Keratinocyte (primary cell): ENCODE data around the gene NEU2. TPM values are rescaled to one million over a fixed set of nuclear protein-coding genes. Genes with fewer than 3 reads are reported as not detected.
A peak's percentile ranks its signal among the peaks of the same experiment; 100 is the strongest.

ENCODE experiments used
- DNase-seq: peaks from one replicate; pipeline ENCODE4 v3.0.0-alpha.2; 2011; ENCODE audit warnings: low read depth, missing footprints, low spot score
- FAIRE-seq: peaks from 2 replicates; lab custom pipeline; 2011; peaks lifted over from hg19 to GRCh38; lab: Jason Lieb, UNC
- H2AFZ ChIP-seq: 2 replicates; pipeline ENCODE4 v1.6.0; 2012; ENCODE audit warnings: low read length, control low read depth, inconsistent platforms; ENCODE audit not compliant: control insufficient read depth
- H3K27ac ChIP-seq: 2 replicates; pipeline ENCODE4 v1.5.1; 2011; ENCODE audit warnings: low read length; ENCODE audit not compliant: control insufficient read depth, insufficient read depth
- H3K27me3 ChIP-seq: 3 replicates; pipeline ENCODE4 v1.6.0; 2011; ENCODE audit warnings: low read length; ENCODE audit not compliant: control insufficient read depth, insufficient read depth; ENCODE audit errors: extremely low read depth
- H3K36me3 ChIP-seq, 2 experiments: 2 replicates in 1 of 2; 3 replicates in 1 of 2; pipeline ENCODE4 v1.5.1; 2011; ENCODE audit warnings: low read length in 2 of 2, mild to moderate bottlenecking in 1 of 2; ENCODE audit not compliant: control insufficient read depth in 2 of 2, insufficient read depth in 2 of 2; ENCODE audit errors: extremely low read depth in 1 of 2
- H3K4me1 ChIP-seq: 3 replicates; pipeline ENCODE4 v1.5.1; 2011; ENCODE audit warnings: low read length; ENCODE audit not compliant: control insufficient read depth, insufficient read depth; ENCODE audit errors: extremely low read depth
- H3K4me2 ChIP-seq: 3 replicates; pipeline ENCODE4 v1.6.0; 2011; ENCODE audit warnings: low read depth, low read length; ENCODE audit not compliant: control insufficient read depth, insufficient read depth; ENCODE audit errors: extremely low read depth
- H3K4me3 ChIP-seq, 3 experiments: fragments of 200-600 bp in 1 of 3; sonication (generic) in 1 of 3; 2 replicates in 2 of 3; 3 replicates in 1 of 3; pipeline ENCODE4 v1.5.1; 2011 to 2016; ENCODE audit warnings: low read length in 3 of 3, mild to moderate bottlenecking in 3 of 3, control low read depth in 2 of 3, inconsistent platforms in 1 of 3, low read depth in 1 of 3, mixed read lengths in 1 of 3, mixed run types in 1 of 3, moderate library complexity in 1 of 3; ENCODE audit not compliant: control insufficient read depth in 2 of 3, insufficient read depth in 2 of 3; ENCODE audit errors: extremely low read depth in 1 of 3
- H3K79me2 ChIP-seq: 2 replicates; pipeline ENCODE4 v1.6.0; 2012; ENCODE audit warnings: low read length; ENCODE audit not compliant: control insufficient read depth, insufficient read depth
- H3K9ac ChIP-seq: 3 replicates; pipeline ENCODE4 v1.6.0; 2011; ENCODE audit warnings: low read length; ENCODE audit not compliant: control insufficient read depth, insufficient read depth; ENCODE audit errors: extremely low read depth
- H3K9me1 ChIP-seq: 3 replicates; pipeline ENCODE4 v1.6.0; 2011; ENCODE audit warnings: low read length; ENCODE audit not compliant: control insufficient read depth, insufficient read depth; ENCODE audit errors: extremely low read depth
- H3K9me3 ChIP-seq: 2 replicates; pipeline ENCODE4 v1.5.1; 2012; ENCODE audit warnings: low read depth, low read length; ENCODE audit not compliant: control insufficient read depth
- H4K20me1 ChIP-seq: 3 replicates; pipeline ENCODE4 v1.6.0; 2011; ENCODE audit warnings: low read length; ENCODE audit not compliant: control insufficient read depth, insufficient read depth; ENCODE audit errors: extremely low read depth
- EZH2 ChIP-seq: IDR thresholded peaks from one replicate; pipeline ENCODE4 v1.6.1; 2012; ENCODE audit warnings: inconsistent platforms, mild to moderate bottlenecking, low read length, moderate library complexity
- dilution Hi-C: fragments of 300-500 bp; cut with MboI; formaldehyde crosslinking; loops from one replicate; pipeline ENCODE4 v1.7.0; 2020; ENCODE audit warnings: low sequenced_read_pairs; ENCODE audit not compliant: extremely low pct_ligation_motif_present
- polyA plus RNA-seq, 5 experiments: library from polyadenylated mRNA; depleted of rRNA in 3 of 5; stranded (reverse) in 3 of 5; stranded (forward) in 1 of 5; unstranded in 1 of 5; fragments of >200 nt; gene quantifications; 1 replicate in 1 of 5; 2 replicates in 3 of 5; 3 replicates in 1 of 5; pipeline versions ENCODE4 v1.2.1 to v1.2.3, GENCODE V29; 2011 to 2012; ENCODE audit warnings: missing spikeins in 2 of 5, low read depth in 1 of 5, low replicate concordance in 1 of 5
- TF ChIP-seq, protein P1 (sequence below), 3 experiments: IDR thresholded peaks in 1 of 3; conservative IDR thresholded peaks in 1 of 3; optimal IDR thresholded peaks in 1 of 3; 2 replicates in 2 of 3; 3 replicates in 1 of 3; pipeline versions ENCODE3 to v1.5.1; 2011; ENCODE audit warnings: low read length in 3 of 3, mild to moderate bottlenecking in 3 of 3, moderate library complexity in 2 of 3, control low read depth in 1 of 3, inconsistent platforms in 1 of 3; ENCODE audit not compliant: insufficient read depth in 2 of 3; ENCODE audit errors: extremely low read depth in 1 of 3

The NEU2 gene
- polyA plus RNA-seq, 1 donor (not counting 4 experiments of a cell fraction or from before 2014, with no cell fraction given) = not detected

DNA sequence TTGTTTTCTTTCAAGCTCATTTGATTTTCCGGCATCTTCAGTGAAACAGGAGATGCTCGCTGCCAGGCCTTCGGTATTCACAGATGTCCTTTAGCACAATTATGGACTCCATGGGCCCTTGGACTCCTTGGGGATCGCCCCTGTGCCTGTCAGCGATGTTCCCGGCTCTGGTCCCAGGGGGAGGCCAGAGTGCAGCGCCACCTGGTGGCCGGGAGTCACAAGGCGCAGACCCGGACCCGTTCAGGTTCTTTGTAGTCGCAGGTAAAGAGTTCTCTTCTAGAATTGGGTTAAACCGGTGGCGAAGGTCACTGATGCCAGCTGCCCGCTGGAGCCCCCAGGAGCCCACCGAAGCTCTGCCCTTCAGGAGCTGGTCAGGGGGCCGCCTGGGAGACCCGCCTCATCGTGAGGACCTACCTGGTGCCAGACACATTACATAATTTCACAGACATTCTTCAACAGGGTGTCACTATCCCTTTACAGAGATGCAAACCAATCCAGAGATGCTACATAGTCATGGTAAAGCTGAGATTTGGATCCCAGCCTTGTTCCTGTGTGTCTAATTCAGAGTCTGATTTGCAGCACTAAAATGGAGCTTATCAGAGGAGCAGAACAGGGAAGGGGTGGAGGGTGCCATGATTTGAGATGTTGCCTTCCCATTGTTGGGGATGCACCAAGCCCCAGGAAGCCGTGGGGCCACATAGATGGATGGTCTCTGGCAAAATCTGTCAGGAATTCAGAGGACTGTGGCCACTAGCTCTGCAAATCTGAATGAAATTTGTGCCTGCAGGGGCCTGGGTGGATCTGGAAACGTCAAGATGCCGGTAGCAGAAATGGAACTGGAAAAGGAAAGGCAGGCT is 21.7 kb downstream of the NEU2 start:
- H3K27ac ChIP-seq = no peak overlapping the region
- H3K4me3 ChIP-seq = no peak overlapping the region
- H4K20me1 ChIP-seq = no peaks in the 10 kb centered on the region
- dilution Hi-C loops = no loop called here
- peaks cover 10% of the 10 kb centered on the region for H3K27me3 ChIP-seq
- no peak overlapping the region for H2AFZ ChIP-seq
- DNase-seq = no peak
- no peak overlapping the region for H3K9ac ChIP-seq
- H3K36me3 ChIP-seq = no peaks in the 10 kb centered on the region
- no peaks in the 10 kb centered on the region for H3K9me3 ChIP-seq
- peaks cover 19% of the 10 kb centered on the region for H3K4me1 ChIP-seq
- no peak overlapping the region for H3K4me2 ChIP-seq
- H3K9me1 ChIP-seq = no peaks in the 10 kb centered on the region
- no peak for TF ChIP-seq EZH2
- TF ChIP-seq, protein P1, sequence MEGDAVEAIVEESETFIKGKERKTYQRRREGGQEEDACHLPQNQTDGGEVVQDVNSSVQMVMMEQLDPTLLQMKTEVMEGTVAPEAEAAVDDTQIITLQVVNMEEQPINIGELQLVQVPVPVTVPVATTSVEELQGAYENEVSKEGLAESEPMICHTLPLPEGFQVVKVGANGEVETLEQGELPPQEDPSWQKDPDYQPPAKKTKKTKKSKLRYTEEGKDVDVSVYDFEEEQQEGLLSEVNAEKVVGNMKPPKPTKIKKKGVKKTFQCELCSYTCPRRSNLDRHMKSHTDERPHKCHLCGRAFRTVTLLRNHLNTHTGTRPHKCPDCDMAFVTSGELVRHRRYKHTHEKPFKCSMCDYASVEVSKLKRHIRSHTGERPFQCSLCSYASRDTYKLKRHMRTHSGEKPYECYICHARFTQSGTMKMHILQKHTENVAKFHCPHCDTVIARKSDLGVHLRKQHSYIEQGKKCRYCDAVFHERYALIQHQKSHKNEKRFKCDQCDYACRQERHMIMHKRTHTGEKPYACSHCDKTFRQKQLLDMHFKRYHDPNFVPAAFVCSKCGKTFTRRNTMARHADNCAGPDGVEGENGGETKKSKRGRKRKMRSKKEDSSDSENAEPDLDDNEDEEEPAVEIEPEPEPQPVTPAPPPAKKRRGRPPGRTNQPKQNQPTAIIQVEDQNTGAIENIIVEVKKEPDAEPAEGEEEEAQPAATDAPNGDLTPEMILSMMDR (optimal IDR thresholded peaks at IDR 0.05 in 1 of 3, IDR thresholded peaks at IDR 0.05 in 1 of 3, conservative IDR thresholded peaks at IDR 0.05 in 1 of 3; ENCODE audit: extremely low read depth in 1 of 3, insufficient read depth in 2 of 3, low read length in 3 of 3) = peak; percentile 86 to 94 (median 92)
- no peaks in the 10 kb centered on the region for H3K79me2 ChIP-seq
- FAIRE-seq = peak; percentile 57

DNA sequence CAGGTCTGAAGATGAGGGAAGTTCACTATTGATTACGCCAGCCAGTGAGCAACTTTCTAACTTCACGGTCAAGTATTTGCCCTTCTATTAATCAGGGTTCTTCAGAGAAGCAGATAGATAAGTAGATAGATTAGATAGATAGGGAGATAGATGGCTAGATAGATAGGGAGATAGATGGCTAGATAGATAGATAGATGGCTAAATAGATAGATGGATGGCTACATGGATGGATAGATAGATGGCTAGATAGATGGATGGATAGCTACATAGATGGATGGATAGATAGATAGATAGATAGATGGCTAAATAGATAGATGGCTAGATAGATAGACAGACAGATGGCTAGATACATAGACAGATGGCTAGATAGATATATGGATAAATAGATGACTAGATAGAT is 22.9 kb downstream of the NEU2 start:
- dilution Hi-C loops = no loop called here
- H3K36me3 ChIP-seq = no peaks in the 10 kb centered on the region
- no peak for FAIRE-seq

More for the DNA sequence above, 22.9 kb downstream of the NEU2 start:
- H4K20me1 ChIP-seq = no peaks in the 10 kb centered on the region
- H3K9ac ChIP-seq = no peak overlapping the region
- H3K79me2 ChIP-seq = no peaks in the 10 kb centered on the region
- no peak for DNase-seq
- no peak overlapping the region for H3K4me2 ChIP-seq
- no peak overlapping the region for H2AFZ ChIP-seq
- H3K9me1 ChIP-seq = no peaks in the 10 kb centered on the region
- peaks cover 11% of the 10 kb centered on the region for H3K4me1 ChIP-seq
- peaks cover 10% of the 10 kb centered on the region for H3K27me3 ChIP-seq
- H3K4me3 ChIP-seq = no peak overlapping the region
- TF ChIP-seq, protein P1 (optimal IDR thresholded peaks at IDR 0.05 in 1 of 3, IDR thresholded peaks at IDR 0.05 in 1 of 3, conservative IDR thresholded peaks at IDR 0.05 in 1 of 3; ENCODE audit: extremely low read depth in 1 of 3, insufficient read depth in 2 of 3, low read length in 3 of 3) = no peak
- no peak for TF ChIP-seq EZH2
- no peaks in the 10 kb centered on the region for H3K9me3 ChIP-seq
- H3K27ac ChIP-seq = no peak overlapping the region
